NCI-H1930 (cell line): Measurements from ENCODE around the gene MDH2.
"Not testable (repeated sequence)": the region's sequence is repeated elsewhere in the genome, so short reads cannot be mapped to it uniquely, and the experiment has no call there.

ENCODE experiments used
- DNase-seq, 2 experiments: peaks; one replicate each; lab custom pipeline; 2025; lab: John Stamatoyannopoulos, UW

The MDH2 gene

GRCh38 chr7:76047305-76047810 lies 548 bp upstream of the MDH2 start:
- no peak for DNase-seq

GRCh38 chr7:76048668-76048988 lies 722 bp downstream of the MDH2 start:
- DNase-seq: no peak

- no peak for DNase-seq
Observed at GRCh38 chr7:76049295-76049694, 1.4 kb downstream of the MDH2 start.

GRCh38 chr7:76050545-76050944 lies 2.6 kb downstream of the MDH2 start:
- DNase-seq: no peak

GRCh38 chr7:76051840-76052239 lies 3.9 kb downstream of the MDH2 start:
- DNase-seq: no peak

GRCh38 chr7:76052681-76053080 lies 4.8 kb downstream of the MDH2 start:
- DNase-seq: not testable (repeated sequence)

GRCh38 chr7:76053461-76053860 lies 5.6 kb downstream of the MDH2 start:
- no peak for DNase-seq

GRCh38 chr7:76054123-76055120 lies 6.5 kb downstream of the MDH2 start:
- no peak for DNase-seq

- no peak for DNase-seq
Observed at GRCh38 chr7:76056241-76056640, 8.3 kb downstream of the MDH2 start.

- no peak for DNase-seq
Observed at GRCh38 chr7:76057103-76057812, 9.4 kb downstream of the MDH2 start.

- no peak for DNase-seq
Observed at GRCh38 chr7:76057813-76058145, 9.9 kb downstream of the MDH2 start.

GRCh38 chr7:76058745-76059144 lies 10.8 kb downstream of the MDH2 start:
- DNase-seq: not testable (repeated sequence)

- no peak for DNase-seq
Observed at GRCh38 chr7:76060842-76061241, 12.9 kb downstream of the MDH2 start.

- no peak for DNase-seq
Observed at GRCh38 chr7:76062254-76062653, 14.3 kb downstream of the MDH2 start.

GRCh38 chr7:76063114-76063513 lies 15.2 kb downstream of the MDH2 start:
- no peak for DNase-seq

GRCh38 chr7:76063525-76063924 lies 15.6 kb downstream of the MDH2 start:
- no peak for DNase-seq

GRCh38 chr7:76064208-76064970 lies 16.5 kb downstream of the MDH2 start:
- DNase-seq: no peak

GRCh38 chr7:76065016-76065612 lies 17.2 kb downstream of the MDH2 start:
- DNase-seq: no peak

- no peak for DNase-seq
Observed at GRCh38 chr7:76066716-76067503, 19.0 kb downstream of the MDH2 start.

GRCh38 chr7:76069238-76069638 lies 21.3 kb downstream of the MDH2 start:
- DNase-seq: no peak
